ENCODE data around the gene USP37. TPM values are rescaled to one million over a fixed set of nuclear protein-coding genes. Genes with fewer than 3 reads are reported as not detected.

Gene USP37
- total RNA-seq, 1 donor from 2014 or later, result 17.8 TPM

GRCh38 chr2:218508299-218508698 lies 59.9 kb downstream of the USP37 start:
- H3K9me3 Mint-ChIP-seq, result no peaks in the 10 kb centered on the region
- DNase-seq (ENCODE audit: low spot score in 2 of 2, unreplicated experiment in 2 of 2), result no peak
- H3K4me3 Mint-ChIP-seq, result no peak overlapping the region
- no peak for TF ChIP-seq CTCF (IDR thresholded peaks at IDR 0.05; ENCODE audit: unreplicated experiment)
- H3K4me1 Mint-ChIP-seq, result no peaks in the 10 kb centered on the region
- H3K36me3 Mint-ChIP-seq, result peaks cover 27% of the 10 kb centered on the region
- H3K27me3 Mint-ChIP-seq (ENCODE audit: low read depth), result no peaks in the 10 kb centered on the region
- H3K27ac Mint-ChIP-seq, result no peak overlapping the region

GRCh38 chr2:218505754-218506371 lies 62.3 kb downstream of the USP37 start:
- peaks cover 25% of the 10 kb centered on the region for H3K36me3 Mint-ChIP-seq
- DNase-seq (ENCODE audit: low spot score in 2 of 2, unreplicated experiment in 2 of 2), result no peak
- H3K27ac Mint-ChIP-seq, result no peak overlapping the region
- peaks cover 15% of the 10 kb centered on the region for H3K4me1 Mint-ChIP-seq
- H3K4me3 Mint-ChIP-seq, result no peak overlapping the region
- H3K27me3 Mint-ChIP-seq (ENCODE audit: low read depth), result no peaks in the 10 kb centered on the region
- H3K9me3 Mint-ChIP-seq, result no peaks in the 10 kb centered on the region
- TF ChIP-seq CTCF (IDR thresholded peaks at IDR 0.05; ENCODE audit: unreplicated experiment), result no peak

- H3K27ac Mint-ChIP-seq, result peak overlapping the region; percentile 92
- H3K36me3 Mint-ChIP-seq, result peaks cover 18% of the 10 kb centered on the region
- no peaks in the 10 kb centered on the region for H3K27me3 Mint-ChIP-seq (ENCODE audit: low read depth)
- no peak overlapping the region for H3K4me3 Mint-ChIP-seq
- H3K4me1 Mint-ChIP-seq, result peaks cover 15% of the 10 kb centered on the region
- H3K9me3 Mint-ChIP-seq, result no peaks in the 10 kb centered on the region
- no peak for DNase-seq (ENCODE audit: low spot score in 2 of 2, unreplicated experiment in 2 of 2)
- no peak for TF ChIP-seq CTCF (IDR thresholded peaks at IDR 0.05; ENCODE audit: unreplicated experiment)
Measured at GRCh38 chr2:218501665-218502064, 66.5 kb downstream of the USP37 start.

GRCh38 chr2:218500501-218501060 lies 67.6 kb downstream of the USP37 start:
- no peaks in the 10 kb centered on the region for H3K9me3 Mint-ChIP-seq
- TF ChIP-seq CTCF (IDR thresholded peaks at IDR 0.05; ENCODE audit: unreplicated experiment), result no peak
- H3K4me1 Mint-ChIP-seq, result peaks cover 15% of the 10 kb centered on the region
- H3K36me3 Mint-ChIP-seq, result peaks cover 15% of the 10 kb centered on the region
- no peak overlapping the region for H3K4me3 Mint-ChIP-seq
- peak overlapping the region; percentile 26 for H3K27ac Mint-ChIP-seq
- DNase-seq (ENCODE audit: low spot score in 2 of 2, unreplicated experiment in 2 of 2), result no peak
- H3K27me3 Mint-ChIP-seq (ENCODE audit: low read depth), result no peaks in the 10 kb centered on the region

- no peaks in the 10 kb centered on the region for H3K4me1 Mint-ChIP-seq
- no peak overlapping the region for H3K4me3 Mint-ChIP-seq
- no peak overlapping the region for H3K27ac Mint-ChIP-seq
- DNase-seq (ENCODE audit: low spot score in 2 of 2, unreplicated experiment in 2 of 2), result no peak
- H3K9me3 Mint-ChIP-seq, result no peaks in the 10 kb centered on the region
- H3K36me3 Mint-ChIP-seq, result peaks cover 36% of the 10 kb centered on the region
- H3K27me3 Mint-ChIP-seq (ENCODE audit: low read depth), result no peaks in the 10 kb centered on the region
- no peak for TF ChIP-seq CTCF (IDR thresholded peaks at IDR 0.05; ENCODE audit: unreplicated experiment)
Measured at GRCh38 chr2:218485986-218486667, 82.0 kb downstream of the USP37 start.
